Measurements from ENCODE around the gene TTC34.
"Not testable (repeated sequence)": the region's sequence is repeated elsewhere in the genome, so short reads cannot be mapped to it uniquely, and the experiment has no call there.

Gene TTC34

DNA sequence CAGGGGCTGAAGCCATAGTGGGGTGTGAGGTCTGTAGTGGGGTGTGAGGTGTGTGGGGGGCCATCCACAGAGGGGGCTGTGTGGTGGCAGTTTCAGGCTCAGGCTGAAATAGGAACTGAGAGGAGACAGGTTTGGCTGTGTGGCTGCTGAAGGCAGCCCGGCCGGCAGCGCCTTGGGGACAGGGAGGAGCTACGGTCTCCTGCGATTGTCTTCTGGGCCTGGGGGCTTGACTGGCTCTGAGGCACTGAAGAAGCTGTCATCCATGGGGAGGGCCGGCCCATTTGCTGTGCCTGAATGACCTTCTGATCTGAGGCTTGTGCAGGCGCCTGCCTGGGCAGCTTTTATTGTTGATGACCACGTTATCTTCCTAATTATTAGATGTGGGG lies 10.0 kb upstream of the TTC34 start:
- DNase-seq (ENCODE audit: low read depth): no peak

DNA sequence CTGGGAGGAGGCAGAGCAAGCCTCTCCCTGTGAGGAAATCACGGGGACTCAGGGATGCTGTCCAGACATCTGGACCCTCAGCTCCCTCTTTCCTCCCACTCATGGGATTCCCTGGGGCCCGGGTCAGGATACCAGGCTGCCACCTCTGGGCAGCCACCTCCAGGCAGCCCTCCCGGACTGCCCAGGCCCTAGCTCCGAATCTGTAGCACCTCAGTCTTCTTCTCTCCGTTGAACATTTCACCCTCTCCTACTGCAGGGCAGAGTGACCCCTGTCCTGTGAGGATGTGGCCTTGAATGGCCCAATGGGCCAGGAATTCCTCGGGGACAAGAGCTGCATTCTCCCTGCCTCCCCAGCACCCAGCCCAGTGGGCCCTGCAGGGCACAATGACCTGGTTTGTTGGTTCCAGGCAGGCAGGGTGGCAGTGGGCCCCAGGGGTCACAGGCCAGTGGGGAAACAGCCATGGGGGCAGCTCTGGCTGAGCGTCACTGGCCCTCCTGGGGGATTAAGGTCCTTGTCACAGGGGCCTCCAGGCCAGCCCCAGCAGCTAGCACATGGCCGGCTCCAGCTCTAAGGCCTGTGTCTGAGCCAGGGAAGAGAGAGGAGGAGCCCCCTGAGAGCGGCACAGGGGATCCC lies 9.5 kb upstream of the TTC34 start:
- DNase-seq (ENCODE audit: low read depth): no peak

DNA sequence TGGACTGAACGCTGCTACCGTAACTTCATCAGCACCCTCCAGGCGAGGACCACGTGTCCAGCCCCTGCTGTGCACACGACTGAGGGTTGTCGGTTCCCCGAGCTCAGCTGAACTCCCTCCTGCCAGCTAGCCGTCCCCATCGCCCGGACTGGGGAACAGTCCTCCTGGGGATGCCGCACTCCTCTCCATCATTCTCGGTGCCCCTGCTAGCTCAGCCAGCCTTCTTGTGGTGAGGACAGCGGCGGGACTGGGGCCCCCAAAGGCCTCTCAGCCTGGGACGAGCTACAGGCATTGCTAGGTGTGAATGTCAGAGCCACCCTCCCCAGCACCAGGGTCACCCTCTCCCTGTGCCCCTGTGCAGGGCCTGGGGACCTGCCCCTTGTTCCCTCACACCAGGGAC lies 8.8 kb upstream of the TTC34 start:
- DNase-seq (ENCODE audit: low read depth): no peak

DNA sequence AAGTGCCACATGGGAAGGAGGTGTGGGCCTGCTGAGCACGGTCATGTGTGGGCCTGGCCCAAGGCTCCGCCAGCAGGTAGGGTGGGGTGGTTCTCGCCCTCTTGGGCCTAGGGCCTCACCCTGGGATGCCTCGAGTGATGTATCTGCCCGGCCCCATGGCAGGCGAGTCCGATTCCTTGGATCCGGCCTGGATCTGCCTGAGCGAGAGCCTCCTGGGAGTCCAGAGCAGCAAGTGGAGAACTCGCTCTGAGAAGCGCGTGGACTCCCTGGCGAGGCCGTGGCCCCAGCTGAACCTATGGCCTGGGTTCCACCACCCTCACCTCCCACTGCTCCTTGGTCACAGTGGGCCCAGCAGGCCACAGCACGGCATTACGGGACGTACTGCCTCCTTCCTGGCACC lies 8.2 kb upstream of the TTC34 start:
- no peak for DNase-seq (ENCODE audit: low read depth)

DNA sequence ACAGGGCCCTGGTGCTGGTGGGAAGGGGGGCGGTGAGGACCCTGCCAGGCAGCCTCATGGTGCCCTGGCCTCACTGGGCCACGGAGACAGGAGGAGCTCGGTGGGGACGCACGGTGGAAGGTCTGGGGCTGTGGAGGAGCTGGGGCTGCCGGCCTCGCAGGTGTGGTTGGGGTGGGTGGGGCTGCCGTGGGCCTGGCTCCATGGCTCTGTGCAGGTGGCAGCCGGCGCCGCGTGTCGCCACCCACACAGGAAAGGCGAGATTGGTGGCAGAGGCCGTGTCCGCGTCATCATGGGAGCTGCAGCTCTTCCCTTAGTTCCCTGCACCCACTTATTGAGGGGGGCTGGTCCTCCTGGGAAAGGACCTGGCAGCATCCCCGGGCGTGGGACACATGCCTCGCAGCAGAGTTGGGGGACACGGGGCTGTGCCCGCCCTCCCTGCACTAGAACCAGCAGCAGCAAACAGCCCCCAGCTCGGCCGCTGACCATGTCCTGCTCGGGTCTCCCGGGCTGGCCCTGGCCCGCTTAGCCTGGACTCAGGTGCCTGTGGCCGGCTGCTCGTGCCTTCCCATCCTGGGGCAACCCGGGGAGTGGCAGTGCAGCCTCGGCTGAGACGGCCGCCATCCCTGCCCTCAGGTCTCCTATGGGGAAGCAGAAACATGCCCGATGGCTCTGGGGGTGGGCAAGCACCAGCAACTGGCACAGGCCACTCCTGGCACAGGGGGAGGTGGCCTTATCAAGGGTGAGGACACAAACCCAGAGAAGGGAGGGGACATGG lies 7.5 kb upstream of the TTC34 start:
- no peak for DNase-seq (ENCODE audit: low read depth)

DNA sequence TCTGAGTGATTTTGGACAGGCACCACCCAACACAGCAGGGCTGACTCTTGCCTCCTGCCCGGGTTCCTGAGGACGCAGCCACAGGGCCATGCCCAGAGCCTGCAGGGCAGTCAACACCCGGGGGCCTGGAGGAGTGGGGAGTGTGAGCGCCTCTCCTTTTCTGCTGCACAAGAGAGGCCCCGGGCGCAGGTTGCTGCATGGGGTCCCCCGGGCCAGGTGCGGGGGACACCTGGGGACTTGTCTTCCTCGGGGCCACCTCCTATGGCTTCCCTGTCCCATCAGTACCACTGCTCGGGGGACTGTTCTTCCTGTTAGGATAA lies 6.9 kb upstream of the TTC34 start:
- DNase-seq (ENCODE audit: low read depth): no peak

DNA sequence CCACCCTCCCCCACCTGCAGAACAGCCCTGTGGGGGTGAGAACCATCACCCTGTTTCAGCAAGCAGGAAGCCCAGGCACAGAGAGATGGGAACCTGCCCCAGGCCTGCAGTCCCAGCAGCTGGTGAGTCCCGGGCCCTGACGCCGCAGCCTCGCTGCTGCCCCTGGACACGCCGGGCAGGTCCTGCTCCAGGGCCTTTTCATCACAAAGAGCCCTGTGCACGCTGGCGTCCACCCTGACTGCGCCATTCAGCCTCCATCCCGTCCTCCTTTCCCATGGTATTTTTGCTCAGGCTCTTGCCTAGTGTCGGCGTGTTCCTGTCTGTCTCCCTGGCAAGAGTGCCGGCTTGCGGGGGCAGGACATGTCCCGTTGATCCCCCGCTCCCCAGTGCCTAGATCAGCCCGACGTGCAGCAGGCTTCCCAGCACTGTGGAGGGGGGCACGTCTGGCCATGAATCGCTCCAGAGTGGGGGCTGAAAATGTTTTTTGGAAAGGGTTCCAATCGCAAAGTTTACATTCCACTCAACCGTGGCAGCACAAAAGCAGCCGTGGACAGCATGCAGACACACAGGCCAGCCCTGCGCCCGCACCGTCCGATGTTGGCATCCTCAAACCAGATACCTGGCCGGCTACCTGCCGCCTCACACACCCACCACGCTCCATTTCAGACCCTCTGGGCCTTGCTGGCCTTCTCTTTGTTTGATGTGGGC lies 6.3 kb upstream of the TTC34 start:
- no peak for DNase-seq (ENCODE audit: low read depth)

DNA sequence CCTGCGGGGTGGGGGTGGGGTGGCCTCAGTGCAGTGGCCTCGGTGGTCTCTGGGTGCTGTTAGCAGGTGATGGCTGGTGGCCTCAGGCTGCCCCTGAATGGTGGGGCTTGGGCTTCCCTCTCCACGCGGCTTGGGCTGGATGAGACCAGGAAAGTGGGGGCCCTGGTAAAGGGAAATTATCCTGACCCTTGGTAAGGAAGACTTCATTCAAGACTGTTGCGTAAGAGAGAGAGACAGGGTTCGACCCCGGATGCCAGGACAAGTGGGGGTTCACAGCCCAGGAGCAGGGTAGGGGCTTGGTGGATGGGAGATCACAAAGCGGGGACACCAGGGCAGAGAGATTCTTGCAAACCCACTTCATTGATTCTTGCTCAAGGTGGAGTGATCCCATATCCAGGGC lies 5.5 kb upstream of the TTC34 start:
- no peak for DNase-seq (ENCODE audit: low read depth)

DNA sequence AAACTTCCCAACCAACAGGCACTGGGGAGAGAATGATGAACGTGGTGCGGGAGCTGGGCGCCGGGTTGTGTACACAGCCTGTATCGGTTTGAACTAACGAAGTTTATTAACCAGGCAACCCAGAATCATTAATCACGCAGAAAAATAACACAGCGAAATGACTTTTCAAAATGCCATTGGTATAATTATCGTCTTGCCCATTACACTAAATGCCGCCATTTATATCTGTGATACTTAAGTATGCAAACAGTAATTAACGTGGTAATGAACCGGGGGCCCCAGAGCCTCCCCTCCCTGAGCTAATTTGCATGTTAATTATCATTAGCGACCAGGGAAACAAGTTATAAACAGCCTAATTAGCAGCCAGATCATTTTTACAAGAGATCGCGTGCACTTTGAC lies 5.1 kb upstream of the TTC34 start:
- DNase-seq (ENCODE audit: low read depth): no peak

DNA sequence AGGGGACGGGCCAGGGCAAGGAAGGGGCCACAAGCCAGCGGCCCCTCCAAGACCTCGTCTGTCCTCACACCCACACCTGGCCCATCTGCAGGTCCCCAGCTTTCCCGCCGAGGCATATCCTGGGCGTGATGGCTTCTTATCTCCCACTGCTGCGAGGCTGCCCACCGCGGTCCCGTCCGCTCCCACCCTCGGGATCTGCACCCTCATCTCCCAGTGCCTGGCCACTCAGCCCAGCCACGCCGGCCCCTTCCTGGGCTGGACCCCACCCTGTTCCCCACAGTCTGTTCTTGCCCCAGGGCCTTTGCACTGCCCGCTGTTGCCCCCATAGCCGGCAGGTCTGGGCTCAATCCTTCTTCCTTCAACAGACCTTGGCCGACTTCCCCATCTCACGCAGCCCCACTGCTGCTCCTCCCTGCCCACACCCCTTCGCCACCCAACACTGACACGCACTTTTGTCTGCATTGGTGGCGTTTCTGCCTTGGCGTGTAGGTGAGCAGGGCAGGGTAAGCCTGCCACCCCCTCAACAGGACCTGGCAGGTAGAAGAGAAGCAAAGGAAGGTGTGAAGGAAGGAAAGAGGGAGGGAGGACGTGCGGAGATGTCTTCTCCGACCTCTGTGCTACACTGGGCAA lies 4.4 kb upstream of the TTC34 start:
- no peak for DNase-seq (ENCODE audit: low read depth)

DNA sequence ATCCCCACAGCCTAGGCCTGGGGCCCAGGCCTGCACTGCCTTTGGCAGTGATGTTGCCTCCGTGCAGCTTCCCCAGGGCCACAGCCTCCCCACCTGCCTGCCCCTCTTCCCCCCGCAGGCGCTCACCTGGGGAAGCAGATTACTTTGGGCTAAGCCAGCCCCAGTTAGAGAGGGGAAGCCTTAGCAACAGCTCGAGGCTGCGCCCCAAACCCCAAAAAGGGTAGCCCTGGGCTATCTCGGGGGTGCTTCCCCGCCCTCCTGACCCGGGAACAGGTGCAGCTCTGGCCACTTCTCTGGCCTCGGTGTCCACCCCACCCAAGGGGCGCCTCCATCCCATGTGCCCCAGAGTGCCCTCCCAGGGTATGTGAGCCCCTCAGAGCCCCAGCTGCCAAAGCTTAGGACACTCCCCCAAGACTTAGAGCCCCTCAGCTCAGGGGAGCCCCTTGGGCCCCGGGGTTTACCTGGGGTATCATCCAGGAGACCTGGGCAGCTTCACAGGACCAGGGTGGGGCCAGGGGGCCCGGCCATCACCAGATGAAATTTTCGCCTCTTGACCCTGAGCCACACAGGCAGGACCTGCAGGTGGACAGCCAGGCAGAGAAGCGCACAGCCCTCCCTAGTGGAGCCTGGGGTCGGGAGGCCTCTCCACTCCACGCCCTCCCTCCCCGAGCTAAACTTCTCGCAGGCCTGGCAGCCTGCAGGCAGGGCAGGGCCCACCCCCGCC lies 3.3 kb upstream of the TTC34 start:
- DNase-seq (ENCODE audit: low read depth): no peak

DNA sequence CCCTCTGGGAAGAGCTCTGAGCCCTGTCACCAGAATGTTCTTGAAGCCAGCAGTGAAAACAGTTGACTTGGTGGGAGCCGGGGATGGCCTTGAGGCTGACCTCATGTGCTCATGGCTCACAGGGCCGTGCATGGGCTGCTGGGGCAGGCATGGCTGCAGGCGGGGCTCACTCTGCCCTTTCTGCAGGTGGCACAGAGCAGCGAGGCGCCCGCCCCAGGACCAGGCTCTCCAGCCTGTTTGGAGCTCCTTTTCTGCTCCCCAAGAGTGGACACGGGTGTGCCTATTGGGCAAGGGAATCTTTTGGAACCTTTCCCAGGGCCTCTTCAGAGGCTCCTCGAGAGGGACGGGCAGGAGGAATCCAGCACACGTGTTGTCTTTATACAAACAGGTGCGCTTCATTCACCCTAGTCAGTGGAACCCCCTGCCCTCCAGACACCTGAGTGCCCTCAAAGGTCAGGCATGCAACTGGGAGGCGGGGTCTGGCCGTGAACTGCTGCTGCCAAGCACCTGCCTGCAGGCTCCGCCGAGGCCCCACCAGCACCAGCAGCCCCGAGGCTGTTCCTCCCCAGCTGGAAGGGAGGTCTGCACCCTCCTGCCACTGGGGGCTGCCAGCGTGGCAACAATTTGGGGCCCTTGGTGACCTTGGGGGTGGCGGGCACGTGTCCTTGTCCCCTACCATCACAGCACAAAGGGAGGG lies 2.6 kb upstream of the TTC34 start:
- DNase-seq (ENCODE audit: low read depth): no peak

DNA sequence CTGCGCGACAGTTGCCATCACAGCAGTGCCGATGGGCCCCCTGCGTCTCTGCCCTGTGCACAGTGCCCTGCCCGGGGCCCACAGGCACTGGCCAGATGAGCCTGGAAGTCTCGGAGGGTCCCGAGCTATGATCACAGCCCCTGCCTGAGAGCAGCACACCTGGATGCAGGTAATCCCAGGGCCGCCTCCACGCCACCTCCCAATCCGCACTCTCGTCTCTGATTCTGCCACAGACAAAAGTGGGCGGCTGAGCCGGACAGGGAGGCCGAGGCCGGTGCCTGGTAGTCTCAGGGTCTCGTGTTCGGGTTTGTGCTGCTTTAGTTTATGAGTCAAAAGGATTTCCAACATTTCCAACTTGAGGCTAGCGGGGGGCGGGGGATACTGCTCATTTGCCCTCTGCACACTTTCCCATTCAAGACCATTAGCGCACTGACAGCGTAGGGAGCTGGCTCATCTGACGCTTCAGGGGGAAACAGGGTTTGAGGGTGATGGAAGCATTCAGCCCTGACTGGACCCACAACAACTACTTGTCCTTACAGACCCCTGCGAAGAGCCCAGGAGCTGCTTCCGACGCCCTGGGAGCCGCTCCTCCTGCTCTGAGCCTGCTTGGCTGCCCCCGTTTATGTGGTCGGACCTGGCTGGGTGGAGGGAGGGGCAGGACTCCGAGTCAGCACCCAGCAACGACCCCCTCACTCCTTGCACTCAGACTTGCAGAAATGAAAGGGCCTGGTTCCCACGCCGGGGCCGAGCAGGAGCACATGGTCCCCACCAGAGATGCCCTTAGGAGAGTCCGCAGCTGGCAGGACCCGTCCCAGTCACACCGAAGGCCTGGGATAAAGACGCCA lies 1.8 kb upstream of the TTC34 start:
- no peak for DNase-seq (ENCODE audit: low read depth)

DNA sequence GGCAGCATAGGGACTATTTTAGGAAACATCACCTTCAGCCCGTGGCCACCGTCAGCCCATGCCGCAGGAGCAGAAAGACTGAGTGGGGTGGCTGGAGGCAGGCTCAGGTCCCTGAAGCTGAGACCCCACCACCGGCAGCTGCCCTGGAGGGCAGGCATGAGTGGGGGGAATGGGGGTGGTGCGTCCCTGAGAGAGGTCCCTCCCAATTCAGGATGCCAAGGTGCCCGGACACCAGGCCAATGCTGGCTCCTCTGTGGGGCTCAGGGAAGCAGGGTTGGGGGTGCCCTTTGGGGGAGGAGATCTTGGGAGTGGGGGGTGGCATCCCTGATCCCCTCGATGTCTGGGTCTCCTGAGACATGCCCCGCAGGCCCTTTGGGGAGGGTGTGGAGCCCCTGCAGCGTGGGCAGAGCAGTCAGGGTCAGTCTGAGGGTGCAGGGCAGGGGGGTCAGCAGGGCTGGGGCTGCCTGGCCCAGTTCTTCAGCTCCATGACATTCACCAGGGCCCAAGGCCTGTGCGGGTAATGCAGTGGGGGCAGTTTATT lies 998 bp upstream of the TTC34 start:
- no peak for DNase-seq (ENCODE audit: low read depth)

DNA sequence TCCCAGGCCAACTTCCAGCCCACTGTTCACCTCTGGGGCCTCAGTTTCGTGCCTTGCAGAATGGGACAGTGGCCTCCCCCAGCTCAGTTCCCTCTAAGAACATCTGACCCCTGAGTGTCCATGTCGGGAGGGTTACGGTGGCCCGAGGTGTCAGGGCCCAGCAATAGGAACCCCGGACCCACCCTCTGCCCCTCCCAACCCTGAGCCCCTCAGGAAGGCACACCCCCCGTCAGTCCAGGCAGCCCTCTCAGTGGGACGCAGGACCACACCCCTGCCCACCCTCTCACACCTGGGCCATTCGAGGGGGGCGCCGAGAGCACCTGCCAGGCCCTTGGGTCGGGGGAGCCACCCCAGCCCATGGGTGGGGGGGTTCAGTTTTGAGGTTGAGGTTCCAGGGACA lies 447 bp downstream of the TTC34 start:
- DNase-seq (ENCODE audit: low read depth): no peak

DNA sequence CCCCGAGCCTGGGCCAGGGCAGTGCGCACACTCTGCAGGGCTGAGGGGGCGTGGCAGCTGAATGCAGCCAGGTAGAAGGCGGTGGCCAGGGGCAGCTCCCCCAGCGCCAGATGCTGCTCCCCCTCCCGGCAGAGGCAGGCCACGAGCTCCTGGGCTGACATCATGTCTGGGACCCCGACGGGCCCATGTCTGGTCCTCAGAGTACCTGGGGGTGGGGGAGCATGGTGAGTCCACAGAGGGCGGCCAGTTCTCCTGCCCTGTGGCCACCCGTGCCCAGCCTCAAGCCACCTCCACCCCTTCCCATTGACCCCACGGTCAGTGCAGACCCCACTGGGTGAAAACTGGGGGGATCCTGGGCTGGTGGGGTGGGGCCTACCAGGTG lies 838 bp downstream of the TTC34 start:
- DNase-seq (ENCODE audit: low read depth): no peak

DNA sequence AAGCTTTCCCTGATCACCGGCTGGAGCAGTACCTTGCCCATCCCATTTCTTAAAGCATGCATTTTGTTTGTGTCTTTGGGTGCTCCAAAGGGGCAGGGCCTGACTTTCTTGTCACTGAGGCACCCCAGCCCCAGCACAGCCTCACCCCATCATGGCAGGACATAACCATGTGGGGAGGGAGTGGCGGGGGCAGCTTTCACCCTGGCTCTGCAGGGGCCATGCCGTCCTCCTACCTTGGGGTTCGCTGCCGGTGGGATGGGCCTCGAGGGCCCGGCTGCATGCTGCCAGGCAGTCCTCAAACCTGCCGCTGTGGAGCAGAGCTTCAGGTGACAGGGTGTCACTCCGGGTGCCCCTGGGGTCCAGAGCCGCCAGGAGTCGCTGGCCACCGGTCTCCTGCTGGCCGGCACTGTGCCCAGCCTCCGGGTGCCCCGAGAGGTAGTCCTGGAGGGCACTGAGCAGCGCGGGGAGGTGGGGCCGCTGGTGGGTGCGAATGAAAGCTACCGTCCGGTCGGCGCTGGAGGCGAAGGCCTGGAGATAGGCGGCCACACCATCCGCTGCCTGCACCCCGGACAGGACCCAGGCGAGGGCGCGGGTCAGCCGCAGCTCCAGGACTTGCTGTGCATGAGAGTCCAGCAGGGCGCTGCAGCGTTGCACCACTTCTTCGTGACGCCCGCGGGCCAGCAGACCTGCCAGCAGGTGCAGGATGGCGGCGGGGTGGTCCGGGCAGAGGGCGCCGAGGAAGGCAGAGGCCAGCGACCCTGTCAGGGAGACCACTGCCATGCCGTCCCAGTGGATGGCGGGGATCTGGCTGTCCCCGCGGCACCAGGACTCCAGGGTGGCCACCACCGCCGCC lies 1.5 kb downstream of the TTC34 start:
- DNase-seq (ENCODE audit: low read depth): no peak

DNA sequence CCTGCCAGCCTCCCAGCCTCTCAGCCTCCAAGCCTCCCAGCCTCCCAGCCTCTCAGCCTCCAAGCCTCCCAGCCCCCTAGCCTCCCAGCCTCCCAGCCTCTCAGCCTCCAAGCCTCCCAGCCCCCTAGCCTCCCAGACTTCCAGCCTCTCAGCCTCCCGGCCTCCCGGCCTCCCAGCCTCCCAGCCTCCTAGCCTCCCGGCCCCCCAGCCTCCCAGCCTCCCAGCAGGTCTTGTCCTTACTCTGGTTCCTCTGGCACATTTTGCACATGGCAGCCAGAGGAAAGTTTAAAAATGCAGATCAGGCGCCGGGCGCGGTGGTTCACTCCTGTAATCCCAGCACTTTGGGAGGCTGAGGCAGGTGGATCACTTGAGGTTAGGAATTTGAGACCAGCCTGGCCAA lies 2.5 kb downstream of the TTC34 start:
- DNase-seq (ENCODE audit: low read depth): not testable (repeated sequence)

DNA sequence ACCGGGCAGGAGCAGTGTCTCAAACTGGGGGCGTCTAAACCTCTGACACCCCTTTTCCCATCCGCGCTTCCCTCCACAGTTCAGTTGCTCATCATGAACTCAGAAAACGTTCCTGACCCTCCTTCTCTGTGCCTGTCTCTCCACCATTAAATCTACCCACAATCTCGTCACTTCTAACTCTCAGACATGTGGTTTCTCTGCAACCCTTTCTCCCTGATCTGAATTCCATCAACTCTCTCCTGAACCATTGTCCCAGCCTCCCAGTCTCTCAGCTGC lies 3.8 kb downstream of the TTC34 start:
- no peak for DNase-seq (ENCODE audit: low read depth)
